ENCODE data around the gene CYP2A6. TPM values are rescaled to one million over a fixed set of nuclear protein-coding genes. Genes with fewer than 3 reads are reported as not detected.

The CYP2A6 gene
- total RNA-seq, 2 donors from 2014 or later, result not detected

GRCh38 chr19:40807147-40808020 is 42.9 kb downstream of the CYP2A6 start:
- Mint-ChIP-seq H3K27ac (peak overlapping the region; percentile 89), H3K4me3 (no peak overlapping the region)

GRCh38 chr19:40806423-40807146 is 43.7 kb downstream of the CYP2A6 start:
- peak overlapping the region; percentile 89 for H3K27ac Mint-ChIP-seq
- peaks cover 53% of the 10 kb centered on the region for H3K4me1 Mint-ChIP-seq
- Histone ChIP-seq H3K4me3 (ENCODE audit: low read length) (no peak overlapping the region), H3K27me3 (ENCODE audit: control insufficient read depth, insufficient read depth, low read length, poor library complexity, severe bottlenecking) (no peaks in the 10 kb centered on the region), H3K27ac (ENCODE audit: low read depth, low read length) (peak overlapping the region; percentile 73), H3K9me3 (ENCODE audit: control insufficient read depth, low read length) (no peaks in the 10 kb centered on the region), H3K9ac (ENCODE audit: extremely low read depth, low read length, poor library complexity, severe bottlenecking) (no peak overlapping the region), H3K36me3 (ENCODE audit: control insufficient read depth, insufficient read depth, low read length) (peaks cover 76% of the 10 kb centered on the region), H3K4me1 (ENCODE audit: control insufficient read depth, insufficient read depth, low read length) (peaks cover 23% of the 10 kb centered on the region)
- peaks cover 2% of the 10 kb centered on the region for H3K27me3 Mint-ChIP-seq (ENCODE audit: insufficient read depth)
- WGBS, 2 experiments (ENCODE audit: insufficient coverage in 1 of 2, insufficient read length in 1 of 2), result 14 to 44% methylated on average over 3 to 23 of the region's 26 CpGs
- no peaks in the 10 kb centered on the region for H3K9me3 Mint-ChIP-seq
- peak; percentile 98 for DNase-seq
- peak; percentile 94 for TF ChIP-seq CTCF (conservative IDR thresholded peaks at IDR 0.05)
- H3K4me3 Mint-ChIP-seq, result no peak overlapping the region
- peaks cover 44% of the 10 kb centered on the region for H3K36me3 Mint-ChIP-seq (ENCODE audit: low read depth)

More at GRCh38 chr19:40807147-40808020, 42.9 kb downstream of the CYP2A6 start:
- H3K4me1 Mint-ChIP-seq, result peaks cover 52% of the 10 kb centered on the region
- peak; percentile 93 for DNase-seq
- Histone ChIP-seq H3K36me3 (ENCODE audit: control insufficient read depth, insufficient read depth, low read length) (peaks cover 68% of the 10 kb centered on the region), H3K27ac (ENCODE audit: low read depth, low read length) (peak overlapping the region; percentile 37), H3K27me3 (ENCODE audit: control insufficient read depth, insufficient read depth, low read length, poor library complexity, severe bottlenecking) (no peaks in the 10 kb centered on the region), H3K9me3 (ENCODE audit: control insufficient read depth, low read length) (no peaks in the 10 kb centered on the region), H3K9ac (ENCODE audit: extremely low read depth, low read length, poor library complexity, severe bottlenecking) (peak overlapping the region; percentile 23), H3K4me3 (ENCODE audit: low read length) (no peak overlapping the region), H3K4me1 (ENCODE audit: control insufficient read depth, insufficient read depth, low read length) (peaks cover 16% of the 10 kb centered on the region)
- peak; percentile 78 for TF ChIP-seq CTCF (conservative IDR thresholded peaks at IDR 0.05)
- H3K9me3 Mint-ChIP-seq, result no peaks in the 10 kb centered on the region
- peaks cover 38% of the 10 kb centered on the region for H3K36me3 Mint-ChIP-seq (ENCODE audit: low read depth)
- WGBS, 2 experiments (ENCODE audit: insufficient coverage in 1 of 2, insufficient read length in 1 of 2), result 73 to 82% methylated on average over 13 to 18 of the region's 18 CpGs
- peaks cover 7% of the 10 kb centered on the region for H3K27me3 Mint-ChIP-seq (ENCODE audit: insufficient read depth)

GRCh38 chr19:40805258-40805868 is 44.9 kb downstream of the CYP2A6 start:
- Mint-ChIP-seq H3K27ac (peak overlapping the region; percentile 89), H3K9me3 (no peaks in the 10 kb centered on the region), H3K36me3 (ENCODE audit: low read depth) (peaks cover 52% of the 10 kb centered on the region), H3K27me3 (ENCODE audit: insufficient read depth) (no peaks in the 10 kb centered on the region), H3K4me1 (peaks cover 58% of the 10 kb centered on the region), H3K4me3 (no peak overlapping the region)
- Histone ChIP-seq H3K9ac (ENCODE audit: extremely low read depth, low read length, poor library complexity, severe bottlenecking) (no peak overlapping the region), H3K27me3 (ENCODE audit: control insufficient read depth, insufficient read depth, low read length, poor library complexity, severe bottlenecking) (no peaks in the 10 kb centered on the region), H3K27ac (ENCODE audit: low read depth, low read length) (no peak overlapping the region), H3K9me3 (ENCODE audit: control insufficient read depth, low read length) (no peaks in the 10 kb centered on the region), H3K4me1 (ENCODE audit: control insufficient read depth, insufficient read depth, low read length) (peaks cover 29% of the 10 kb centered on the region), H3K36me3 (ENCODE audit: control insufficient read depth, insufficient read depth, low read length) (peaks cover 88% of the 10 kb centered on the region), H3K4me3 (ENCODE audit: low read length) (no peak overlapping the region)
- DNase-seq, result no peak
- 94 to 100% methylated on average over 1 to 2 of the region's 2 CpGs for WGBS, 2 experiments (ENCODE audit: insufficient coverage in 1 of 2, insufficient read length in 1 of 2)
- TF ChIP-seq CTCF (conservative IDR thresholded peaks at IDR 0.05), result no peak
